NCI-H128 (cell line): ENCODE data around the gene RAB3IL1.
"Not testable (repeated sequence)": the region's sequence is repeated elsewhere in the genome, so short reads cannot be mapped to it uniquely, and the experiment has no call there.

Experiments
- DNase-seq: peaks from one replicate; lab custom pipeline; 2025; ENCODE audit not compliant: unreplicated experiment; lab: John Stamatoyannopoulos, UW

Gene RAB3IL1, protein sequence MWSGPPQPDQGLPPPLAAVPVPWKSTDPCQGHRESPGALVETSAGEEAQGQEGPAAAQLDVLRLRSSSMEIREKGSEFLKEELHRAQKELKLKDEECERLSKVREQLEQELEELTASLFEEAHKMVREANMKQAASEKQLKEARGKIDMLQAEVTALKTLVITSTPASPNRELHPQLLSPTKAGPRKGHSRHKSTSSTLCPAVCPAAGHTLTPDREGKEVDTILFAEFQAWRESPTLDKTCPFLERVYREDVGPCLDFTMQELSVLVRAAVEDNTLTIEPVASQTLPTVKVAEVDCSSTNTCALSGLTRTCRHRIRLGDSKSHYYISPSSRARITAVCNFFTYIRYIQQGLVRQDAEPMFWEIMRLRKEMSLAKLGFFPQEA

DNA sequence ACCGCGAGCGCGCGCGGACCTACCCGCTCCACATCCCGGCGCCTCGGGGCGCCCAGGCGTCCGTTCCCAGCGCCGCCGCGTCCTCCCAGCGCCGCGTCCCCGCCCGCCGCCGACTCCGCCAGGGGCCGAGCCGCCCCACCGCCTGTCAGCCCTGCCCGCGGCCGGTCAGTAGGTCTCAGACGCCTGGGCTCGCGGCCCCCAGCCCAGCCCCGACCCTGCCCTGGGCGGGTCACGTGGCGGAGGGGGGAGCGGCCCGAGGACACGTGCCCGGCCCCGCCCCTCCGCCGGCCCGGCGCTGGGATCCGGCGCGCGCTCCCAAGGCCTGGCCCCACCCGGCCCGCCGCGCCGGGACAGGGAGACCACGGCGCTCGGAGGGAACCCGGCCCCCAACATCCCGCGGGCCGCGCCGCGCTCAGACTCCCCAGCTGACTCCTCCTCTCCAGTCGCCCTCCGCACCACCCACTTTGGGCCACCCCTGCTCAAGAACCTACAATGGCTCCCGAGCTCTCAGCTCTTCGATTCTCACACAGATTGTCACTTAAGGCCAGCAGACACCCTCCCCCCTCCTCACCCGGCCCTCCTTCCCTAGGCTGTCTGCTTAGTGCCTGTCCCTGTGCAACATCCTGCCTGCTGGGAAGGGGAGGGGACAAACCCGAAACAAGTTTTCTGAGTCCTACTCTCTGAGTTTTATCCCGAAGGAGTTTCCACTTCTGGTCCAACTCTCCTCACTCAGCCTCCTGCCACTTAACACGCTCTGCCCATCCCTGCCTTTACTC is at the start of gene RAB3IL1:
Gene RAB3IL1 (minus strand): TSS at position 233 of the 776 bp plus-strand sequence. CDS start 199 bp downstream, at position 34.
- DNase-seq: no peak

DNA sequence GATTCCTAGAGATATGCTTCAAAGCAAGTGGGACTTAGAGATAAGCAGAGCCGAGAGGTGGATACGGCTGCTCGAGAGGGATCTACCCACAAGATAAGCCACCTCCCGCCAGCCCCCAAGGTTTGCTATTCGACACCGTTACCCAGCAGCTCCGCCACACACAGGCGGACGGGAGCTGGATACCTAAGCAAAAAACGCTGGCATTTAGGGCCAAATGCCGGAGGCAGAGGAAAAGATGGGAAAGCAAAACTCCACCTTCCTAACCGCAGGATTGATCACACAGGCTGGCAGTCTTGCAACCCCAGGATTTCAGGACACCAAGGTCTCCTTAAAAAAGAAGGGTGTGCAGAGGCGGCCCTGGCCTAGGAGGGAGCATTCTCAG is 49.4 kb upstream of the RAB3IL1 start:
- DNase-seq: no peak

DNA sequence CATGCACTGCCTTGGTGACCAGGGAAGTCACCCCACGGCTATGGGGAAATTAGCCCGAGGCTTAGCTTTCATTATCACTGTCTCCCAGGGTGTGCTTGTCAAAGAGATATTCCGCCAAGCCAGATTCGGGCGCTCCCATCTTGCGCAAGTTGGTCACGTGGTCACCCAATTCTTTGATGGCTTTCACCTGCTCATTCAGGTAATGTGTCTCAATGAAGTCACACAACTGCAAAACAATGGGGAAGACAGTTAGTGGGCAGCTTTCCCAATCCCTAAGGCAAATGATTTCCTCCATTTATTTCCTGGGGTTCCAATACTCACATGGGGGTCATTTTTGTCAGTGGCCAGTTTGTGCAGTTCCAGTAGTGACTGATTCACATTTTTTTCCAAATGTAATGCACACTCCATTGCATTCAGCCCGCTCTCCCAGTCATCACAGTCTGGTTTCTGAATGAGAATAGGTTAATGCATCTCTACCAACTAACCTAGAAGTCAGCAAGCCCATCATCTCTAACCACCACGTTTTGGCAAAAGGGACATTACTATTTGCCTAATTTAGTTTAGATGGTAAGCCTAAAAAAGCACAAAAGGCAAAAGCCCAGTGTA is 47.4 kb upstream of the RAB3IL1 start:
- not testable (repeated sequence) for DNase-seq

DNA sequence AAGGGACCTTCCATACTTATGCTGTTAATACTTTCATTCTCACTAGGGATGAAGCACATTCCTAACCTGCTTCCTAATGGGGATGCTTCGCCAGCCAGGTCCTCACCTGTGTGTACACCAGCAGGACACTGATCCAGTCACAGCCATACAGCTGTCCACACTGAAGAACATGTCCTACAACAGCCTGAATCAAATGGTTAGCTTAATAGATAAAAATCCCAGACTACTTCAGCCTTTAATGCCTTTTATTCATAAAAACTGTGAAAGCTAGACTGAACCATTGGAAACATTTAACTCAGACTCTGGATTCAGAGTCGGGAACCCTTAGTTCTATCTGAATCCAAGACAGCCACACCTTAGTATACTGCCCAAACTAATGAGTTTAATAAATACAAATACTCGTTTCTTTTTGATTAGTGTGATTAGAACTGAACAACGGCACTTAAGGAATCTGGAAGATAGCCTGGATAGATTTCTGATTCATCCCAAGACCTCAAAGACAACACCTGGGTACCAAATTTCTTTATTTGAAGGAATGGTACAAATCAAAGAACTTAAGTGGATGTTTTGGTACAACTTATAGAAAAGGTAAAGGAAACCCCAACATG is 46.8 kb upstream of the RAB3IL1 start:
- DNase-seq: no peak

DNA sequence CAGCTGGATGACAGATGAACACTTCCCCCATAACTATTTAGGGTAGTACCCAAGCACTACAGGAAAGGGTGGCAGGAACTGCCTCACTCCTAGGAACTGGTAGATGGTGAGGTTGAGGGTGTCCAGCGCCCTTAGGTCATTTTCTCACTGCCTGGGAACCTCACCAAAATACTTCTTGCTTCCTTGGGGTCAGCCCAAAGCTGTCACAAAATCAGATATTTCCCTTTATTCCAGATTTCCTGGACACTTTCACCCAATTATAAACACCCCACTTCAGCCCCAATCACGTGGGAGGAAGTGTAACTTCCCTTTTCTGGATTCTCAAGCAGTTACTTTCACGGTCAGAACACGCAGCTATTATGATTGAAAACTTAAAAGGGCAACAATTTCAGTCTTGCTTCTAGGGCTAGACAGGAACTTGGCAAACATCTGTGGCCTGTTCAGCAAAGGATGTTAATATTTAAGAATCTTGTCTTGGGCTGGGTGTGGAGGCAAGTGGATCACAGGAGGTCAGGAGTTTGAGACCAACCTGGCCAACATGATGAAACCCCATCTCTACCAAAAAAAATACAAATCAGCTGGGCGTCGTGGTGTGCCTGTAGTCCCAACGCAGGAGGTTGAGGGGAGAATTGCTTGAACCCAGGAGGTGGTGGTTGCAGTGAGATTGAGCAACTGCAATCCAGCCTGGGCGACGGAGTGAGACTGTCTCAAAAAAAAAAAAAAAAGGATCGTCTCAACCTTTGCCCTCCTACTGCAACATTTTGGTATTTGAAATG is 46.1 kb upstream of the RAB3IL1 start:
- no peak for DNase-seq

DNA sequence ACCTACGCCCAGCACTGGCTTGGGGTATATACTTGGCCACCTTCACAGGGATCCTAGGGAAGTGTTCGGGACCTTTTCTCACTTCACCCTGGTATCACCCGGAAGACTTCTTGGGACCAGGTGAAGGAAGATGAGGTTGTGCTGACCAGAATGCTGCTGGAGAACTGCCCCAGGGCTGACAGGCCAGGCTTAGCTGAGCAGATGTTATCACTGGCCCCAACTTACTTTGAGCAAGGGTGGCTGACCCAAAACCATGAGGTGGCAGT is 45.6 kb upstream of the RAB3IL1 start:
- no peak for DNase-seq

DNA sequence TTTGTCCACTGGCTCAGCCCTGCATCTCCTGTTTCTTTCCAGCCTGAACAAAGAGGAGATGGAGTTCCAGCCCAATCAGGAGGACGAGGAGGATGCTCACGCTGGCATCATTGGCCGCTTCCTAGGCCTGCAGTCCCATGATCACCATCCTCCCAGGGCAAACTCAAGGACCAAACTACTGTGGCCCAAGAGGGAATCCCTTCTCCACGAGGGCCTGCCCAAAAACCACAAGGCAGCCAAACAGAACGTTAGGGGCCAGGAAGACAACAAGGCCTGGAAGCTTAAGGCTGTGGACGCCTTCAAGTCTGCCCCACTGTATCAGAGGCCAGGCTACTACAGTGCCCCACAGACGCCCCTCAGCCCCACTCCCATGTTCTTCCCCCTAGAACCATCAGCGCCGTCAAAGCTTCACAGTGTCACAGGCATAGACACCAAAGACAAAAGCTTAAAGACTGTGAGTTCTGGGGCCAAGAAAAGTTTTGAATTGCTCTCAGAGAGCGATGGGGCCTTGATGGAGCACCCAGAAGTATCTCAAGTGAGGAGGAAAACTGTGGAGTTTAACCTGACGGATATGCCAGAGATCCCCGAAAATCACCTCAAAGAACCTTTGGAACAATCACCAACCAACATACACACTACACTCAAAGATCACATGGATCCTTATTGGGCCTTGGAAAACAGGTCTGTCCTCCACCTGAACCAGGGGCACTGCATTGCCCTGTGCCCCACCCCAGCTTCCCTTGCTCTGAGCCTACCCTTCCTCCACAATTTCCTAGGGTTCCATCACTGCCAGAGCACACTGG is 45.0 kb upstream of the RAB3IL1 start:
- no peak for DNase-seq

DNA sequence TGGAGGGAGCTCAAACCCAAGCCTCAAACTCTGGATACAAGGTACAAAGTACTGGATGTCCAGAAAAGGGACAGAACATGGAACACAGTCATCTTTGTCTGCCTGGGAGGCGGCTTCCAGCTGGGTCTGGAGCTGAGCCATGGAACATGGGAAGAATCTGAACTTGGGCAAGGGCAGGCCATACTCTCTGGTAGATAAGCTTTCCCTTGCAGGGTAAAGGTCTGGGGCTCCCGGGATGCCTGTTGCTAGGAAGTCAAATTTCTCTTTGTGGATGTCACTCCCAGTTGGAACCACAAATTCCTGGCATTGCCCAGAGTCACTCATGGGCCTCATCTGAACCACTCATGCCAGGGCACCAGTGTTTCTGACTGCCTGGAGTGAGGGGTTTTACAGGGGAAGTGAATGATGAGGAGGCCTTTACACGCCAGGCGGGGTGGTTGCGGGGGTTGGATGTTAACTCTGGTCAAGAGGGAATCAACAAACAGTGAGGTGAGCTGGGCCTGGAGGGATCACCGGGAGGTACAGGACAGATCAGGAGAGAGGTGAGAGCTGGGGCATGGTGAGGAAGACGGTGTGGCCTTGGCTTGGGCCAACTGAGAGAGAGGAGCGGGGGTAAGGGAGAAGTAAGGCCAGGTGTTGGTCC is 44.3 kb upstream of the RAB3IL1 start:
- DNase-seq: no peak

DNA sequence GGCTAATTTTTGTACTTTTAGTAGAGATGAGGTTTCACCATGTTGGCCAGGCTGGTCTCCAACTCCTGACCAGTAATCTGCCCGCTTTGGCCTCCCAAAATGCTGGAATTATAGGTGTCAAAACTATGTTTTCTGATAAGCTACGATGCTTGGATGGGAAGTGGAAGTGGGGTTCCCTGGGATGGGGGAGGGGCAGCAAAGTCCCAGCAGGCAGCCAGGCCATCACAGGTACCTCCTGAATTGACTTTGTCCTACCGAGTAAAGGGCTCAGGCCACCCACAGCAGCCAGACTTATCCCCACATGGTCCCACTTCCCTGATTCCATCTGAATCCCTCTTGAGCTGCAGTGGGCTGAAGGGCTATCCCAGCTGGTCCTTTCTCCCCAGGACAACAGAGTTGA is 43.2 kb upstream of the RAB3IL1 start:
- DNase-seq: no peak

DNA sequence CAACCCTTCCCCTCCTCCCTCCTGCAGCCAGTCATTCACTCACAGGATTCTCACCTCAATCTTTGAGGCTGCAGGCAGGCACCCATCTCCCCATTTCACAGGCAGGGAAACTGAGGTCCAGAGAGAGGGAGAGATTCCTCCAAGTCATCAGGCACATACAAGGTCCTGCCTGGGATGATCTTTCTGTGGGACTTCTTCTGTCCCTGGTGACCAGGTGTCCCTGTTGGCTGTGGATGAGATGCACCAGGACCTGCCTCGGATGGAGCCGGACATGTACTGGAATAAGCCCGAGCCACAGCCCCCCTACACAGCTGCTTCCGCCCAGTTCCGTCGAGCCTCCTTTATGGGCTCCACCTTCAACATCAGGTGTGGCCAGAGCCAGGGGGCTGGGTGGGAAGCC is 42.3 kb upstream of the RAB3IL1 start:
- DNase-seq: no peak

DNA sequence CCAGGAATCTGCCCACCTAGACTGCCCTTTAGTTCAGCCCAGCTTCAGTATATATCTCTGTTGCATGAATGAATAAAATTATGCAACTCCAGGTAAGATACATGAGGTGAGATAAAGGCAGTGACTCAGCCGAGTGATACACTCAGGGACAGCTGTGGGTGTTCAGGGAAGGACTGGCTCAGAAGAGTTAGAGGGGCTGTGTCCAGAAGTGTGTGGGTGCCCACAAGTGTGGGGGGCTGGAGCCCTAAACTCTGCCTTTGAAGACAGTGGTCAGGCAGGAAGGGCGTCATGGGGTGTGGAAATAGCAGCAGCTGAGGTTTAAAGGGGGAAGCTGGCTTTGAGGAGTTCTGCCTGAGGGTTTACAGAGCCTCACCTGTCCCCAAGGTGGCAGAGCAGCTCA is 41.7 kb upstream of the RAB3IL1 start:
- no peak for DNase-seq

DNA sequence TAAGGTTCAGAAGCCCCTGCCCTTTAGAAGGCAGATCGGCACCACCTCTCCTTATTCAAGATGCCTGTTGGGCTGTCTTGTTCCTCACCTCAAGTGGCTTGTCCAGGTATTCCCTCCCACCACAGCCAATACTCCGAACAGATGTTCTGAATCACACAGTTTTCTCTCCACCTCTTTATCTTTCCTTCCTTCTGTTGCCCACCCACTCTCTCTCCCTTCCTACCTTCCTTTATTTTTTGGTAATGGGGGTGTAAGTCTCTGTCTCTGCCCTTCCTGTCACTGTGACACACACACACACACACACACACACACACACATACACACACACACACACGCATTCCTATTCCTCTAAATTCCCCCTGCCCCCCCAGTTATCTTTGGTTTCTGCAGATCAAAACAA is 41.2 kb upstream of the RAB3IL1 start:
- DNase-seq: no peak

DNA sequence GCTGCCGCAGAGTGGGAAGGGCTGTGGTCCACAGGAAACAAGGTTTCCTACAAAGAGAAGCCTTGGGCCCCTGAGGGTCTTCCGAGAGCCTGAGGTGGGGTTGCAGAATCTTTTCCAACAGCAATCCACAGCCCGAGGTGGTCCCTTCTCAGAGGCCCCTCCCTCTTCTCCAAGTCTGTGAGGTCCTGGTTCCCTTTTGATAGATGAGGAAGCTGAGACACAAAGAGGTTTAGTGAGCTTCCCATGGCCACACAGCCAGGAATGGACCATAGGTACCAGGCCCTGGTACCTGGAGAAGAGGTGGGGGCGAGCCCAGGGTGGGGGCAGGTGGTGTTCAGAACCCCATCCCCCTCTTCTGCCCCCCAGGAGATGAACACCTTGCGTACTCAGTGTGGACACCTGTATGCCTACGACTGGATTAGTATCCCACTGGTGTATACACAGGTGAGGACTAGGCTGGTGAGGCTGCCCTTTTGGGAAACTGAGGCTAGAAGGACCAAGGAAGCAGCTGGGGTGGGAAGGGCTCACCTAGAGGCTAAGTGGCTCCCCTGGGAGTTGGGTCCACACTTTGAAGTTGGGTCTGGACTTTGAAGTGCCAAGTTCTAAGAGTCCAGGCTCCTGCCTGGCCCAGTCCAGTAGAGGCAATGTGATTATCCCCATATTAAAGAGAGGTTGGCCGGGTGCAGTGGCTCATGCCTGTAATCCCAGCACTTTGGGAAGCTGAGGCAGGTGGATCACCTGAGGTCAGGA is 39.8 kb upstream of the RAB3IL1 start:
- DNase-seq: no peak

DNA sequence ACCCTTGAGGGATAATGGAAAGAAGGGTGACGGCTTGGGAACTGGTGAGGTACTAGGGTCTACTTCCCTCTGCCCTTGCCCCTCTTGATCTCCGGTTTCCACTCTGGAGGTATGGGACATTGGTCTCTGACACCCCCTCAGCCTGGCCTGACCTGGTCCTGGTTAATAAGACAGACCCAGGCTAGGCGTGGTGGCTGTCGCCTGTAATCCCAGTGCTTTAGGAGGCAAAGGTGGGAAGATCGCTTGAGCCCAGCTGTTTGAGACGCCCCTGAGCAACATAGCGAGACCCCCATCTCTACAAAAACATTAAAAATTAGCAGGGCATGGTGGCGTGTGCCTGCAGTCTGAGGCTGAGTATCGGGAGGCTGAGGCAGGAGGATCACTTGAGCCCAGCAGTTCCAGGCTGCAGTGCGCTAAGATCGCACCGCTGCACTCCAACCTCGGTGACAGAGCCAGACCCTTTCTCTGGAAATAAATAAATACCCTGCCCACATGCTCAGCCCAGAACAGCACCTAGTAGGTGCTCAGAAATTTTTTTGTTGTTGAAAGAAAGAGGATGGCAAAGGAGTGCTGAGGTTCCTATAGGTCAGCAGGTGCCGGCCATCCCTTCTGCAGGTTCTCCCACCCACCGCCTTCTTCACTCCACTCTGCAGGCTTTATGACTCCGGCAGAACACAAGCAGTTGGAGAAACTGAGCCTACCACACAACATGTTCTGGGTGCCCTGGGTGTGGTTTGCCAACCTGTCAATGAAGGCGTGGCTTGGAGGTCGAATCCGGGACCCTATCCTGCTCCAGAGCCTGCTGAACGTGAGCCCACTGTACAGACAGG is 39.0 kb upstream of the RAB3IL1 start:
- no peak for DNase-seq

DNA sequence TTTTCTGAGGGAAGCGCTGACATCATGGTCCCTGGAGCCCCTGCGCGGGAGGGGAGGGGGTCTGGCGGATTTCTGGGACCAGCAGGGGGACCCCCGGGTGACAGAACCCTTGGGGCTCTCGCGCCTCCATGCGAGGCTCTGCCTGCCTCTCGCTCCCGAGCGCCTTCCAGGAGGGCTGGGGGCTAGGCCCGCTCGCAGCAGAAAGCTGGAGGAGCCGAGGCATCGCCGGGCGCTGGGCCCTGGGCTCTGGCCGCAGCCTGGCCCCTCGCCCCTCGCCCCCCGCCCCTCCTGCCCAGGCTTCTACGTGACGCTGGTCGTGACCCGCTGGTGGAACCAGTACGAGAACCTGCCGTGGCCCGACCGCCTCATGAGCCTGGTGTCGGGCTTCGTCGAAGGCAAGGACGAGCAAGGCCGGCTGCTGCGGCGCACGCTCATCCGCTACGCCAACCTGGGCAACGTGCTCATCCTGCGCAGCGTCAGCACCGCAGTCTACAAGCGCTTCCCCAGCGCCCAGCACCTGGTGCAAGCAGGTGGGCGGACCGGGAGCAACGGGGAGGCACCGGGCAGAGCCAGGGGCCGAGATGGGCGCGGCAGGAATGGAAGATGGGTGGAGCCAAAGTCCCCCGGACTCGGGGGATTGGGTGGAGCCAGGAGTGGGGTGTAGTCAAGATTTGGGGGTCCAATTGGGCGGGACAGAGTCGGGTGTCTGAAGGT is 38.2 kb upstream of the RAB3IL1 start:
- peak; percentile 32 for DNase-seq

DNA sequence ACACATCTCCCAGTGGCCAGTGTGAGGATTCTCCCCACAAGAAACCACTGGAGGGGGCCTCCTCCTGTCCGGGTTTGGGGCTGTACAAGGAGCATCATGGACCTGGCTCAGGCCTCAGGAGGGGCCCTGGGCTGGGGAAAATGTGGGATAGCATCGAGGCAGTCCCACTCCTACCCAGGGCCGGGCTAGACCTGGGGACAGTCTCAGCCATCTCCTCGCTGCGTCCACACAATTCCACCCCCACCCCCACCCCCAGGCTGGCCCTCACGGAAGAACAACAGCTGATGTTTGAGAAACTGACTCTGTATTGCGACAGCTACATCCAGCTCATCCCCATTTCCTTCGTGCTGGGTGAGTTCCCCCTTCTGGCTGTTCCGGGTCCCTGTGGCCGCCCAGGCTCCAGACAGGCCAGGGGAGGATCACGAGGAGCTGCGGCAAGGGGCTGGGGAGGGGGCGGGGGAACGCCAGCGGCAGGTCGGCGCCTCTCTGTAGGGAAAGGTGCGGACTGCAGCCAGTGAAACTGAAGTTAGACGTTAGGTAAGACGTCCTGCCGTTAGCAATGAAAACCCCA is 37.6 kb upstream of the RAB3IL1 start:
- no peak for DNase-seq

DNA sequence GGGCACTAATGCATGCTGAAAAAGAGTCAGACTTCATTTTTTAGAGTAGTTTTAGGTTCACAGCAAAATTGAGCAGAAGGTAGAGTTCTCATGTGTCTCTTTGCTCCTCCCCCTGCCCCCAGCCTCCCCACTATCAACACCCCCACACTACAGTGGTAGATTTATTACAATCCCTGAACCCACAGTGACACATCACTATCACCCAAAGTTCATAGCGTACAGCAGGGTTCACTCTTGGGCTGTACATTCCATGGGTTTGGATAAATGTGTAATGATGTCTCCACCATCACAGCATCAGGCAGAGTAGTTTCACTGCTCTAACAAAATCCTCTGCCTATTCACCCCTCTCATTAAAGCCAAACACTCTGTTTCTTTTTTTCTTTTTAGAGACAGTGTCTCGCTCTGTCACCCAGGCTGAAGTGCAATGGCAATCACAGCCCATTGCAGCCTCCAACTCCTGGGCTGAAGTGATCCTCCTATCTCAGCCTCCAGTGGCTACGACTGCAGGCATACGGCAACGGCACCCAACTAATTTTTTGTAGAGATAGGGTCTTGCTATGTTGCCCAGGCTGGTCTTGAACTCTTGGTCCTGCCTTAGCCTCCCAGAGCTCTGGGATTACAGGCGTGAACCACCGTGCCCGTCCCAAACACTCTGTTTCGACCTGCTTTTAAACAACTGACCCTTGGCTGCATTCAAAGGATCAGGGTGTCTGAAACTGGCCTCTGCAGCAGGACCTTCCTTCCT is 36.9 kb upstream of the RAB3IL1 start:
- DNase-seq: no peak
